Prostate gland (tissue), 2 donors: ENCODE data around the gene FOXRED1.

Experiments
- POLR2A ChIP-seq: fragments of 450-650 bp; IDR thresholded peaks from one replicate; pipeline ENCODE4 v1.6.1; 2016; ENCODE audit warnings: antibody characterized with exemption, mild to moderate bottlenecking
- TF ChIP-seq, protein P1 (sequence below), 4 experiments: fragments of 200-600 bp in 2 of 4; fragments of 450-650 bp in 2 of 4; sonication (generic) in 2 of 4; IDR thresholded peaks; 1 replicate in 3 of 4; 2 replicates in 1 of 4; pipeline ENCODE4 v1.5.1; 2016 to 2019; ENCODE audit warnings: antibody characterized with exemption in 4 of 4, mild to moderate bottlenecking in 2 of 4, moderate library complexity in 2 of 4

DNA sequence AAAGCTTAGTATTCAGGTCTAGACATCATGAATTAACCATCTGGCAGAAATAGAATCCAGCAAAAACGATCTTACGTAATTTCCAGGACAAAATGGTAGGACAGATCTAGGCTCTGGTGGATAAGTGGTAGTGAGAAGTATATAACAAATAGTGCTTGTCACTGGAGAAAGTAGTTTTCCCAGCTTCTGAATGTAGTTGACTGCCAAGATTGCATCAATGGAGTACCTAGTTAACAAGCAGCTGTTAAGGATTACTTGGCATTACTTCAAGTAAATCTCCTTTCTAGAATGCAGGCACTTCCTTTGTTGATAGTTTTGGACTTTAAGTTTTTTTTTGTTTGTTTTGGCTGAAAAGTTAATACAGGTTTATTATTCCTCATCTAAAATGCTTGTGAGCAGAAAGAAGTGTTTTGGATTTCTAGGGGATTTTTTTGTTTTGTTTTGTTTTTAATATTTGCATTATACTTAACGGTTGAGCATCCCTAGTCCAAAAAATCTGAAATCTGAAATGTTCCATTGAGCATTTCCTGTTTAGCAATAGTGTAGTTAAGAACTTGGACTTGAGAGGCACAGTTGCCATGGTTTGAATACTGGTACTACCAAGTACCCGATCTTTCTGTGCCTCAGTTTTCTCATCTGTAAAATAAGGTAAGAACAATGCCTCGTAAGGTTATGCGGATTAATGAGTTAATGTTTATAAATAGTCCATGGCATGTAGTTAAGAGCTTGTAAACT, 37.1 kb upstream of the FOXRED1 start:
- TF ChIP-seq, protein P1, sequence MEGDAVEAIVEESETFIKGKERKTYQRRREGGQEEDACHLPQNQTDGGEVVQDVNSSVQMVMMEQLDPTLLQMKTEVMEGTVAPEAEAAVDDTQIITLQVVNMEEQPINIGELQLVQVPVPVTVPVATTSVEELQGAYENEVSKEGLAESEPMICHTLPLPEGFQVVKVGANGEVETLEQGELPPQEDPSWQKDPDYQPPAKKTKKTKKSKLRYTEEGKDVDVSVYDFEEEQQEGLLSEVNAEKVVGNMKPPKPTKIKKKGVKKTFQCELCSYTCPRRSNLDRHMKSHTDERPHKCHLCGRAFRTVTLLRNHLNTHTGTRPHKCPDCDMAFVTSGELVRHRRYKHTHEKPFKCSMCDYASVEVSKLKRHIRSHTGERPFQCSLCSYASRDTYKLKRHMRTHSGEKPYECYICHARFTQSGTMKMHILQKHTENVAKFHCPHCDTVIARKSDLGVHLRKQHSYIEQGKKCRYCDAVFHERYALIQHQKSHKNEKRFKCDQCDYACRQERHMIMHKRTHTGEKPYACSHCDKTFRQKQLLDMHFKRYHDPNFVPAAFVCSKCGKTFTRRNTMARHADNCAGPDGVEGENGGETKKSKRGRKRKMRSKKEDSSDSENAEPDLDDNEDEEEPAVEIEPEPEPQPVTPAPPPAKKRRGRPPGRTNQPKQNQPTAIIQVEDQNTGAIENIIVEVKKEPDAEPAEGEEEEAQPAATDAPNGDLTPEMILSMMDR (IDR thresholded peaks at IDR 0.05), result no peak
- no peak for TF ChIP-seq POLR2A
